Upper lobe of left lung (tissue), 4 donors: ENCODE results near the gene SULT1A1.

ENCODE experiments used
- EP300 ChIP-seq, 4 donors: sonication (generic); formaldehyde crosslinking; IDR thresholded peaks; one replicate each; pipeline ENCODE4 v1.5.1; 2017; ENCODE audit warnings: antibody characterized with exemption in 4 of 4, control low read depth in 2 of 4
- POLR2A ChIP-seq, 4 donors: fragments of 450-650 bp; IDR thresholded peaks; one replicate each; pipeline ENCODE4 v1.5.1; 2016 to 2017; ENCODE audit warnings: antibody characterized with exemption in 4 of 4, mild to moderate bottlenecking in 2 of 4
- POLR2AphosphoS5 ChIP-seq, 2 donors: sonication (generic); formaldehyde crosslinking; IDR thresholded peaks; one replicate each; pipeline ENCODE4 v1.5.1; 2017; ENCODE audit warnings: antibody characterized with exemption in 2 of 2
- TF ChIP-seq, protein P1 (sequence below), 6 experiments: fragments of 450-650 bp in 4 of 6; fragments of 200-600 bp in 2 of 6; sonication (generic) in 2 of 6; IDR thresholded peaks; one replicate each; pipeline ENCODE4 v1.5.1; 2016 to 2019; ENCODE audit warnings: antibody characterized with exemption in 6 of 6

DNA sequence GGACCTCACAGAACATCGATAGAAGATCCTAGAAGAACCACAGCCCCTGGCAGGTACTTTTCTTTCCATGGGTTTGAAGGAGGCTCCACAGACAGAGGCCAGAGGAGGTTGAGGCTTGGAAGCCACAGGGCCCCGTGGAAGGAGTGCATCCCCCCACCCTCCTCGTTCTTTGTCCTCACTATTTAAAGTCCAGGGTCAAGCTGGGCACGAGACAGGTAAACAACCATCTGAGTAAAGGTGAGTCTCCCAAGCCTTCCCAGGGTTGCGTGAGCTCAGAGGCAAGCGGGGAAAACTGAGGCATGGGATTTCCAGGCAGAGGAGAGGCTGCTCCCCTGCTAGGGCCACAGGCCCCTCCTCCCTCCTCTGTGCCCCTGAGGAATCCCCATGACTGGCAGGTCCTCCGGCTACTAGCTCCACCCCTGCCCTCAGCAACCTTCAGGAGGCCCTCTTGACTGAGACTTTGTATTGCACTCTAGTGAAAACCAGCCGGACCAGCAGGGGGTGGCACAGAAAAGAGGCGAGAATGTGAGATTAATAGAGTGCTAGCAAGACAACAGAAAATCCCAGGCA, 12.1 kb downstream of the SULT1A1 start:
- TF ChIP-seq, protein P1, sequence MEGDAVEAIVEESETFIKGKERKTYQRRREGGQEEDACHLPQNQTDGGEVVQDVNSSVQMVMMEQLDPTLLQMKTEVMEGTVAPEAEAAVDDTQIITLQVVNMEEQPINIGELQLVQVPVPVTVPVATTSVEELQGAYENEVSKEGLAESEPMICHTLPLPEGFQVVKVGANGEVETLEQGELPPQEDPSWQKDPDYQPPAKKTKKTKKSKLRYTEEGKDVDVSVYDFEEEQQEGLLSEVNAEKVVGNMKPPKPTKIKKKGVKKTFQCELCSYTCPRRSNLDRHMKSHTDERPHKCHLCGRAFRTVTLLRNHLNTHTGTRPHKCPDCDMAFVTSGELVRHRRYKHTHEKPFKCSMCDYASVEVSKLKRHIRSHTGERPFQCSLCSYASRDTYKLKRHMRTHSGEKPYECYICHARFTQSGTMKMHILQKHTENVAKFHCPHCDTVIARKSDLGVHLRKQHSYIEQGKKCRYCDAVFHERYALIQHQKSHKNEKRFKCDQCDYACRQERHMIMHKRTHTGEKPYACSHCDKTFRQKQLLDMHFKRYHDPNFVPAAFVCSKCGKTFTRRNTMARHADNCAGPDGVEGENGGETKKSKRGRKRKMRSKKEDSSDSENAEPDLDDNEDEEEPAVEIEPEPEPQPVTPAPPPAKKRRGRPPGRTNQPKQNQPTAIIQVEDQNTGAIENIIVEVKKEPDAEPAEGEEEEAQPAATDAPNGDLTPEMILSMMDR (IDR thresholded peaks at IDR 0.05) = peak in 3 of 6 experiments; percentile 32 to 45 (median 43)
- TF ChIP-seq EP300 (IDR thresholded peaks at IDR 0.05) (no peak), POLR2AphosphoS5 (IDR thresholded peaks at IDR 0.05) (no peak), POLR2A (IDR thresholded peaks at IDR 0.05) (peak in 1 of 4 donors; percentile 15)
